ENCODE data around the gene LRRC8E.

- TF ChIP-seq CTCF (IDR thresholded peaks at IDR 0.05) (no peak), POLR2A (IDR thresholded peaks at IDR 0.05) (no peak)
Measured at GRCh38 chr19:7895565-7895964, 7.3 kb downstream of the LRRC8E start.
